Stimulated activated CD4-positive, alpha-beta T cell treated with anti-CD3 and anti-CD28 coated beads, Interleukin-2, amount 100 ng/mL, for 48 hours (primary cell): ENCODE data around the gene MEG3.

Experiments used
- DNase-seq, 2 donors: peaks; one replicate each; pipeline ENCODE4 v3.0.0-alpha.2; 2020

The MEG3 gene

DNA sequence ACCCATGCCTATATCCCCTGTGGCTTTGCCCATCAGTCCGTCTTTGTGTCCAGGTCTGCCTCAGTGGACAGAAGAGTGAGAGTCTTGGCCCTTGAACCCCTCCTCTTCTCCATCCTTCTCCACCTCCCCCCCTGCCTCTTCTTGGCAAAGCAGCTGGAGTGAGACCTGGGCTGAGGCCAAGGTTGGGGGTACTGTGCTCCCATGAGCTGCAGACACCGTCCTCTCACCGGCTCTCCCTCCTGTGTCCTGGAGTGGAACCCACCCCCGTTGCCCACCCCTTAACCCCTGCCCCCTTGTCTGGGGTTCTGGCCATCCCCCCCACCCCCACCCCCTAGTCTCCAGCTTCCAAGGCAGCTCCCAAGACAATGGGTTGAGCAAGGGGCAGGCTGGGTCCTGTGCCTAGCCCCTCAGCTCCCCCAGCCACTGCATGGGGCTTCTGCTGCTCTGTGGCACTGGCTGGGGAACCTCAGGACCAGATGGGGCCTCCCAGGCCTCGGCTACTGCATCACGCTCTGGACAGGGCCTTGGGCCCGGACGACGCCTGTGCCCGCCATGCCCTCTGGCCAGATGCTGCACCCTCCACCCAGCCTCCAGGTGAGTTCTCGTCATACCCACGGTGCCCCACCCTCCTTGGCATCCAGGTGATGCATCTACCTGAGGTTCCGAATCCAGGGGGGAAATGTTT lies 41.9 kb downstream of the MEG3 start:
- DNase-seq = no peak

DNA sequence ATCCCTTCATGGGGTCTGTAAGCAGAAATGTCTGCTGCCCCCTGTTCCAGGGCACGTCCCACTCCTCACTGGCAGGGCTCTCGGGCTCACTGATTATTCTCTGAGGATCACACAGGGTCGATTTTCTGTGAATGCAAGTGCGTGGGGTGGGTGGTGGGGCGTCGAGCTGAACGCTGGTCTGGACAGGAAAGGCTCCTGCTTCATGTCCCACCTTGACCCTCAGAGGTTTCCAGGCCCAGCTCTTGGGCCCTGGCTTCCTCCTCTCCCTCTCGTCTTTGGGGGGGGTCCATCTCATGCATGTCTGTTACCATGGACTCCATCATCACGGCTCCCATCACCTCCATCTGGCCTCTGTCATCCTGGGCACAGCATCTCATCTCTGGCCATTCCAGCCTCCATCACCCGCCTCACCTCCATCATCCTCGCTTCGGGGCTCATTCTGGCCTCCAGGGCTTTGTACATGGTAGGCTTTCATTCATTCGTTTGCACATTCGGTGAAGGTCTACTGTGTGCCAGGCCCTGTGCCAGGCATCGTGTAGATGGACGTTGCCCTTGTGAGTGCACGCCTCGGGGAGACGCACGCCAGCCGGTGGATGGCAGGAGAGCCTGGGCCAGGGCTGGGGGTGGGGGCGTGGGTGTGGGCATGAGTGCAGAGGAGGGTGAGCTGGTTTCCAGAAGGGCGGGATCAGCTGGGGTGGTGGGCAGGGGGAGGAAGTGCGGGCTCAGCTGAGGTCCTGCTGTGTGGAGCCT lies 42.9 kb downstream of the MEG3 start:
- no peak for DNase-seq

GRCh38 chr14:100871234-100872186 lies 45.6 kb downstream of the MEG3 start:
- no peak for DNase-seq

DNA sequence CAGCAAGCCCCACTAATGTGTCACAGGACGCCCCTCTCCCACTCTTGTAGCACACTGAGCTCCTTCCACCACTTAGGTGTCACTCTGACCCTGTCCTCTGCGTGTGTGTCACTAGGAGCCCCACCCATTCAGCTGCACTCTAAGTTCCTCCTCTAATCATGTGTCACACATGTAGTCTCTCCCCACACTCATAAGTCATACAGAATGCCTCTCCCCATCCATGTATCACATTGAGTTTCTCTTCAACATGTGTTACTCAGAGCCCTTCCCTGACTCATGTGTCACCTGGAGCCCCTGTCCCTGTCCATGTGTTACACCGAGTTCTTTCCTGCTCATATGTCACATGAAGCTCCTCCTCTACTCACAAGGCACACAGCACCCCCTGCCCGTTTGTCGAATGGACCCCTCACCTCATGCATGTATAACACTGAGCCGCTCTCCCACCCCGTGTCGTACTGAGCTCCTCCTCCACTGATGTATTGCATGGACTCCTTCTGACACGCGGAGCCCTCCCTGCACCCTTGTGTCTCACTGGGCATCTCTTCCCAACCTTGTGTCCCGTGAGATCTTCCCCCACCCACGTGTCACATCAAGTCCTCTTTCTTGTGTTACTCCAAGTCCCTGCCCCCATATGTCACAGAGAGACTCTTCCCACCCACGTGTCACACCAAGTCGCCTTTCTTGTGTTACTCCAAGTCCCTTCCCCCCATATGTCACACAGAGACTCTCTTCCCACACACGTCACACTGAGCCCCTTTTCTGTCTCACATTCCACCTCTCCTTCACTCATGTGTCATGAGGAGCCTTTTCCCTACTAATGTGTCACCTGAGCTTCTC lies 46.6 kb downstream of the MEG3 start:
- no peak for DNase-seq

DNA sequence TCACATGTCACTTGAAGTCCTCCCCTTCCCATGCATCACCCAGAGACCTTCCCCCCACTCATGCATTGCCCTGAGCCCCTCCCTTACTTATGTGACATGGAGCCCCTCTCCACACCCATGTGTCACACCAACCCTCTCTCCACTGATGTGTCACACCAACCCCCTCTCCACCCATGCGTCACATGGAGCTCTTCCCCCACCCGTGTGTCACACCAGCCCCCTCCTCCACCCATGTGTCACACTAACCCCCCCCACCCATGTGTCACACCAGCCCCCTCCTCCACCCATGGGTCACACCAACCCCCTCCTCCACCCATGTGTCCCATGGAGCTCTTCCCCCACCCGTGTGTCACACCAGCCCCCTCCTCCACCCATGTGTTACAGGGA lies 47.2 kb downstream of the MEG3 start:
- no peak for DNase-seq

DNA sequence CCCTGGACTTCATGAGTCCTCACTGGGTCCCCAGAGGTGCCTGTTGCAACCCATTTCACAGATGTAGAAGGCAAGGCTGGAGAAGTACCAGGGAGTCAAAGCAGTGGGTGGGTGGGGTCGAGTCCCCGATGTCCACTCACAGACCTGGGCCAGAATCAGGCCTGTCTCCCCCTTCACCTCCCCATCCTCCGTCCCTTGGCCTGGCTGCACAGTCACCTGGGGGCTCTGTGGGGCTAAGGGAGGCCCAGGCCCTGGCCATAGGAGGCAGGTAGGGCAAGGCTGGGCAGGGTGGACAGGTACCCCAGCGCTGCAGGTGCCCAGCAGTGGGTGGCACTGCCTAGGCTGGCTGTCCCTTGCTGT lies 48.1 kb downstream of the MEG3 start:
- no peak for DNase-seq

DNA sequence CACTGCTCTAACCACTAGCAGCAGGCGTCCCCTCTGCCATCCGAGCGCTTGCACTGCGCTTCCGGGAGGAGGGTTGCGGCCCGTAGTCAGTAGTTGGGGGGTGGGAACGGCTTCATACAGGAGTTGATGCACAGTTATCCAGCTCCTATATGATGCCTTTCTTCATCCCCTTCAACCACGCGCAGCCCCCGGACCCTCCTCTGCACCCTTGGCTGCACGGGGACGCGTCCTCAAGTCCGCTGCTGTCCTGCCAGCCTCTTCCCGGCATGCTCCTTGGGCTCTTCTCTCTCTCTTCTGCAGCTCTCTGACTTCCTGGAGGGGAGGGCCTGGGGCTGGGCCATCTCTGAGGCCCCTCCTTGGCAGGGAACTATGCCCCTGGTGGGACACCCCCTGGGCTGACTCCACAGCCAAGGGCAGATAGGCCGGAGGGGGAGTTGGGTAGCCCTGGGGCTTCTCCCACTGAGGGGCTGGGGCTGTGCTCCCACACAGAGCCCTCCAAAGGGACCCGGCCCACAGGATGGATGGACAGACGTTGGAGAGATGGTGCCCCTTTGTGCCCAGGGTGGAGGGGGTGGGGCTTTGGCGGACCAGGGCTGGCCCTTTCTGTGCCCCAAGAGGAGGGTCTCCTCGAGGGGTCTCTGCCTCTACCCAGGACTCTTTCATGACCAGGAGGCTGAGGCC lies 48.6 kb downstream of the MEG3 start:
- DNase-seq = no peak

- DNase-seq = no peak
Measured at GRCh38 chr14:100875126-100875525, 49.2 kb downstream of the MEG3 start.

DNA sequence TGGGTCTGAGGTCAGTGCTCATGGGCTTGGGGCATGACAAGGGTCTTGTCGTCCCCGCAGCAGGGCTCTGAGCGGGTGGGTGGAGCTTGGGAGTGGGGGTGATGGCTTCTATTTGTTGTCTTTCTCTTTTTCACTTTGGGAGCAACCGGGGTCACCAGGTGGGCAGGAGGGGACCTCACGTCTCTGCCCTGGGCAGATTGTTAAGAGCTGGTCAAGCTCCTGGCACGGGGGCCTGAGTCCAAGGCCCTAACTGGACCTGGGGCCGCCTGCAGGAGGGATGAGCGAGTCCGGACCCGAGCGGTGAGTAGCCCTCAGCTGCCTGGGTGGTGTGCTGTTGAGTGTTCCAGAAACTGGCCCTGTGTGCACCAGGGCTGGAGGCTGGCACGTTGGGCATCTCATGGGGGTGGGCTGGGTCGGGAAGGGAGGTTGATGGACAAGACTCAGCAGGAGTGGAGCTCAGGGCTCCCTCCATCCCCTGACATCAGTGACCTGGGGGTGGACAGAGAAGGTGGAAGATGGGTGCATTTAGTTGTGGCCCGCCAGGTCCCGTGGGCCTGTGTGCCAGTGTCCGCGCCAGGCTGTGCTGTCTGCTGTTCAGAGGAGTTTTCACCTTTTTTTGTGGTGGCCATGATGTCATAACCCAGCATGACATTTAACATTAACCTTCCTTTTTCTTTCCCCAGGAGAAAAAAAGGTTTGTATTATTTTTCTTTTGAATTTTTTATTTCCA lies 50.1 kb downstream of the MEG3 start:
- DNase-seq = no peak

DNA sequence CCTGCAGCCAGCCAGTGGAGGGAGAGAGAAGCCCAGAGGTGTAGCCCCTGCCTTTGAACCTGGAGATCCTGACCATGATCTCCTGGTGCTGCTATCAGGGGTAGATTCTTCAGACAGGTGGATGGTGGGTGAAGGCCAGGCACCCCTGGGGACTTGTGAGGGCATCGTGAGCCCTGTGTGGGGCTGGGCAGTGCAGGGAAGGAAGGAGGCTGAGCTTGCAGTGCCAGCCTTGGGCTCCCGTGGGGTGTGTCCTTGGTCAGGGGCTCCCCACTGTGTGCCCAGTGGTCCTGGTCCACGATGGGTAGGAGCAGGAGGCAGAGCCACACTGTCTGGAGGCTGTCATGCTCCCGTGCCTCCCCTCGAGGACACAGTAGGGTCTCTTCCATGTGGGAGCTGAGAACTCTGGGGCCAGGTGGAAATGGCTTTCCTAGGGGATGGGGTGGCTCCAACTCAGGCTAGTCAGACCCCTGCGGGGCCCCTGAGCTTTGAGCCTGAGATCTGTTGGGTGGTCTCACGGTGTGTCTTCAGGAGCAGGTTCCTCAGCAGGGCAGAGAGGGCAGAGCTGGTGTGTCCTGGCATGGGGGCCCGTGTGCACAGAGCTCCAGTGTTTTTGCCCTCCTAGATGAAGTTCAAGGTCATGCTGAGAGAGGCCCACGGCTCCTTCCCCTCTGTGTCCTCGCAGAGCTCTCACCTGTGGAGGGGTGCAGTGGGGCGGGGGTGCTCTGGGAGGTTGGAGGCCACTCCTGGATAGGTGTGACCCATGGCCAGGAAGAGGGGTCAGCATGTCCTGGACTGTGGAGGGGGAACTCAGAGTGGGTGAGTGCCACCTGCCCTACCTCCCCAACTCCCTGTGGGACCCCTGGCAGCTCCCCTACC lies 52.6 kb downstream of the MEG3 start:
- DNase-seq = no peak

DNA sequence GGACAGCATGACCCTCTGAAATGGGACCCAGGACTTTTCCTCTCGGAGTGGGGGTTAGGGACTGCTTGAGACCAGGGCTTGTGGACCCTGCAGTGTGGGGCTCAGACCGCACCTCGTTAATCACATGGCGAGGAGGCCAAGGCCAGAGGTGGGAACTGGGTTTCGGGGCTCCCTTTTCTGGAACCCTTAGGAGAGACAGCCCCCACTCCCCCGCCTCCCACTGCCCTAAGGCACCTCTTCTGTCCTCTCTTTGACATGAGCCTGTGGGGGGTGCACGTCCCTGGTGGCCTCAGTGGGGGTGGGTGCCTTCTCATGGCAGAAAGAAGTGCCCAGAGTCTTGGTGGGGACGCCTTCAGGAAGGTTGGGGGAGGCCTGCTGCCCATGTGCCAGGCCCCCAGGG lies 53.3 kb downstream of the MEG3 start:
- no peak for DNase-seq

GRCh38 chr14:100879782-100880181 lies 53.9 kb downstream of the MEG3 start:
- no peak for DNase-seq

- DNase-seq = no peak
Measured at GRCh38 chr14:100880271-100881101, 54.6 kb downstream of the MEG3 start.

DNA sequence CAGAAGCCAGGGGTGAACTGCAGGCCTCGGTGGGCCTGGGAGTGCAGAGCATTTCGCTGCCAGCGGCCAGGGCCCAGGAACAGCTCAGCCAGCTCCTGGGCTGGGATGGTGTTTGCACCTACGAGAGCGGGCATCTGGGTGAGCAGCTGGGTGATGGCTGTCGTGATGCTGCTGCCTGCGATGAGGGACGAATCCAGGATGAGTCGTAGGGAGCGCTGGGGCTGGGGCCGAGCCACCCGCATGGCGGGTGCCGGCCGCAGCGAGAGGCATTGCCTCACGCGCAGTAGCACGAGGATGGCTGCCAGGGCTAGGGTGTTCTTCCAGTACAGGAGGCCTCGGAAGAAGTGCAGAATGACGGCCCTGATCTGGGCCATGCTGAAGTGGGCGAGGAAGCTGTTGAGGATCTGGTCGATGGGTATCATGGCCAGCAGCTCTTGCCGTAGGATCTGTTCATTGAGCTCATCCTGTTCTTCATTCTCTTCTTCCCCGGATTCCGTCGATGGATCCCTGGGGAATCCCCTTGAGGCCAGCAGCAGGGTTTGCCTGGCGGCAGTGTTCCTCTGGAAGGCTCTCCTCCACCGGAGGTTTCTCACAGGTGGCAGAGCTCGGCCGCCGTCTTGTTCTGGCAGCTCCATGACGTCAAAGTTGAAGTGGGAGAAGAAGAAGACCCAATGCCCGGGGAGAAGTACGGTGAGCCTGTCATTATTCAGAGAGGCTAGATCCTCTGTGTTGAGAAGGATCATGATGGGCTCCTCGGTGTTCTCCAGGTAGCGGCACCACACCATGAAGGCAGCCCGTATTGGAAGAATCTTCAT lies 55.5 kb downstream of the MEG3 start:
- DNase-seq = no peak

DNA sequence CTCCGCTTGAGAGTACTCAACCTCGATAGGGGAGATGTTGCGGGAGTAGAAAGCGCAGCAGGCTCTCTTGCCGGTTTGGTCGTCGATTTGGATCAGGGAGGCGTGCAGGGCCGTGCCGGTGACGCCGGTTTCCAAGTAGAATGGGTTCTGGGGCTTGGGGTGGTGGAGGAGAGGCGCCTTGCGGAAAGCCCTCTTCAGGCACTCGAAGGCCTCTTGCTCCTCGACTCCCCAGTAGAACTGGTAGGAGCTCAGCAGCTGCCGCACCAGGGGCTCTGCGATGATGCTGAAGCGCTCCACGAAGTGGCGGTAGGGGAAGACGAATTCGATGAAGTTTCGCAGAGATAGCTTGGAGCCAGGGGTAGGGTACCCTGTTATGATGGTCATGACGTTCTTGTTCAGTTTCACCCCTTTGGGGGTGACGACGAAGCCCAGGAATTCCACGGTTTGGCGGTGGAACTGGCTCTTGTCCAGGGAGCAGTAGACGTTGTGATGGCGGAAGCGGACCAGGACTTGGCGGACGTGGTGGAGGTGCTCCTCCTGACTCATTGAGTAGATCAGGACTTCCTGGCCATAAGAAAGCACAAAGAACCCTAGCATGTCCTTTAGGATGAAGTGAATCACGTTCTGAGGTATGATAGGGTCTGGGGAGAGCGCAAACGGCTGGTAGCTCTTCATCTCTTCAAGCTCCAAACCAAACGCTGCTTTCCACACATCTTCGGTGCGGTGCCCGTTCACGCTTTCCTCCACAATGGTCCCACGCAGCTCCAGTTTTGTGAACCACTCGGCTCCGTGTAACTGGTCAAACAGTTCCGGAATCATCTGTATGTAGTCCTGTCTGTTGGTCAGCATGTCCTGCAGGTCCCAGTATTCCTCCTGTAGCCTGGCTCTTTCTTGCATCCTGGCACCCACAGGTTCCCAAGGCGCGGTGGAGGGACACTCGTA lies 56.4 kb downstream of the MEG3 start:
- DNase-seq = no peak

- DNase-seq = no peak
Measured at GRCh38 chr14:100882991-100883788, 57.3 kb downstream of the MEG3 start.

DNA sequence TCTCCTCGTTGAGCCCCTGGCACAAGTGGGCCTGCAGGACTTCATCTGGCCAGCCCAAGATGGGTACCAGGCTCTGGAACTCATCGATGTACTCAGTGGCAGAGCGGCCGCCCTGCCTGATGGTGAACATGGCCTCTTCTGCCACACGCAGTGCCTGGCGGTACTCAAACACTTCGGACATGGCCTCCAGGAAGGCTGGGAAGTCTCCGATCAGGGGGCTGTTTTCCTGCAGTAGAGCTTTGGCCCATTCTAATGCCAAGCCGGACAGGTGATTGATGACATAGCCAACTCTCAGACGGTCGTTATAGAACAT lies 57.8 kb downstream of the MEG3 start:
- DNase-seq = no peak
